Kidney (tissue), 14 donors: ENCODE results near the gene ZDHHC14. TPM values are rescaled to one million over a fixed set of nuclear protein-coding genes. Genes with fewer than 3 reads are reported as not detected.

Source experiments
- DNase-seq, 5 donors: peaks; one replicate each; pipeline ENCODE4 v3.0.0-alpha.2; 2013 to 2020
- FAIRE-seq: peaks from 2 replicates; lab custom pipeline; 2012; peaks lifted over from hg19 to GRCh38; lab: Jason Lieb, UNC
- H3K27ac ChIP-seq, 2 donors: one replicate each; pipeline ENCODE4 v1.7.0; 2013; ENCODE audit warnings: low read depth in 2 of 2, low read length in 2 of 2, inconsistent platforms in 1 of 2
- H3K27me3 ChIP-seq: one replicate; pipeline ENCODE4 v1.7.1; 2013; ENCODE audit warnings: low read length, inconsistent platforms; ENCODE audit not compliant: control insufficient read depth, insufficient read depth
- H3K36me3 ChIP-seq, 3 donors: one replicate each; pipeline versions ENCODE4 v1.7.0 to v1.7.1; 2013; ENCODE audit warnings: low read length in 3 of 3, control low read depth in 1 of 3, inconsistent platforms in 1 of 3; ENCODE audit not compliant: insufficient read depth in 3 of 3, control insufficient read depth in 2 of 3
- H3K4me1 ChIP-seq, 3 donors: one replicate each; pipeline versions ENCODE4 v1.7.0 to v1.7.1; 2013; ENCODE audit warnings: low read length in 3 of 3, inconsistent platforms in 1 of 3, low read depth in 1 of 3; ENCODE audit not compliant: control insufficient read depth in 2 of 3, insufficient read depth in 2 of 3
- H3K4me3 ChIP-seq, 3 donors: one replicate each; pipeline versions ENCODE4 v1.7.0 to v1.8.1; 2013; ENCODE audit warnings: low read length in 3 of 3, control low read depth in 1 of 3, inconsistent platforms in 1 of 3
- H3K9ac ChIP-seq, 3 donors: one replicate each; pipeline versions ENCODE4 v1.7.0 to v1.7.1; 2013; ENCODE audit warnings: low read length in 3 of 3, control low read depth in 1 of 3, inconsistent platforms in 1 of 3
- H3K9me3 ChIP-seq, 3 donors: one replicate each; pipeline versions ENCODE4 v1.7.0 to v1.7.1; 2013; ENCODE audit warnings: low read length in 3 of 3, control low read depth in 1 of 3, inconsistent platforms in 1 of 3; ENCODE audit not compliant: control insufficient read depth in 2 of 3, insufficient read depth in 1 of 3
- intact Hi-C: fragments of 100-400 bp; cut with DNase I; formaldehyde crosslinking; loops from one replicate; pipeline ENCODE4 v1.11.1; 2022
- polyA plus RNA-seq: library from polyadenylated mRNA; stranded (reverse); fragments of 350-450 nt; fragmentation: Illumina TruSeq; extraction: RNeasy Lipid Tissue Mini Kit (QIAGEN cat#74804); gene quantifications from one replicate; pipeline ENCODE4 v1.2.3, GENCODE V29; 2014; ENCODE audit warnings: low read depth, low replicate concordance; ENCODE audit not compliant: insufficient read depth
- total RNA-seq: library from RNA; stranded (reverse); fragmentation: NEBNext Ultra II Directional; extraction: Animal tissue kit (Norgen Biotek cat#: 25700); gene quantifications from one replicate; pipeline ENCODE4 v1.2.1, GENCODE V29; 2021
- TF ChIP-seq, protein P1 (sequence below): IDR thresholded peaks from 3 replicates; pipeline ENCODE4 v1.5.1; 2012; ENCODE audit warnings: mild to moderate bottlenecking, moderate library complexity, borderline replicate concordance; ENCODE audit not compliant: insufficient read depth; ENCODE audit errors: extremely low read depth
- donor health status: control.
- donor health status: control.
- donor health status: control.
- donor health status: control.
- donor health status: control.
- donor health status: DM: yes; HTN: yes; CAD: no.
- donor health status: Normal renal cell carcinoma (clear cell type).

Gene ZDHHC14
- total and polyA plus RNA-seq, 2 donors from 2014 or later, result 13.5 to 26.7 TPM

GRCh38 chr6:157539900-157540752 is 159.1 kb downstream of the ZDHHC14 start:
- TF ChIP-seq, protein P1, sequence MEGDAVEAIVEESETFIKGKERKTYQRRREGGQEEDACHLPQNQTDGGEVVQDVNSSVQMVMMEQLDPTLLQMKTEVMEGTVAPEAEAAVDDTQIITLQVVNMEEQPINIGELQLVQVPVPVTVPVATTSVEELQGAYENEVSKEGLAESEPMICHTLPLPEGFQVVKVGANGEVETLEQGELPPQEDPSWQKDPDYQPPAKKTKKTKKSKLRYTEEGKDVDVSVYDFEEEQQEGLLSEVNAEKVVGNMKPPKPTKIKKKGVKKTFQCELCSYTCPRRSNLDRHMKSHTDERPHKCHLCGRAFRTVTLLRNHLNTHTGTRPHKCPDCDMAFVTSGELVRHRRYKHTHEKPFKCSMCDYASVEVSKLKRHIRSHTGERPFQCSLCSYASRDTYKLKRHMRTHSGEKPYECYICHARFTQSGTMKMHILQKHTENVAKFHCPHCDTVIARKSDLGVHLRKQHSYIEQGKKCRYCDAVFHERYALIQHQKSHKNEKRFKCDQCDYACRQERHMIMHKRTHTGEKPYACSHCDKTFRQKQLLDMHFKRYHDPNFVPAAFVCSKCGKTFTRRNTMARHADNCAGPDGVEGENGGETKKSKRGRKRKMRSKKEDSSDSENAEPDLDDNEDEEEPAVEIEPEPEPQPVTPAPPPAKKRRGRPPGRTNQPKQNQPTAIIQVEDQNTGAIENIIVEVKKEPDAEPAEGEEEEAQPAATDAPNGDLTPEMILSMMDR, result no peak
- no peaks in the 10 kb centered on the region for H3K9me3 ChIP-seq
- peak overlapping the region in 1 of 3 donors; percentile 20 for H3K4me3 ChIP-seq
- intact Hi-C loops, result no loop called here
- FAIRE-seq, result no peak
- no peak overlapping the region for H3K9ac ChIP-seq
- peak in 1 of 5 donors; percentile 33 for DNase-seq
- no peak overlapping the region for H3K27ac ChIP-seq
- peaks cover 3 to 18% (median 16%) of the 10 kb centered on the region in 3 donors for H3K4me1 ChIP-seq
- no peaks in the 10 kb centered on the region for H3K27me3 ChIP-seq
- peaks cover 0 to 4% (median 0%) of the 10 kb centered on the region in 3 donors for H3K36me3 ChIP-seq

DNA sequence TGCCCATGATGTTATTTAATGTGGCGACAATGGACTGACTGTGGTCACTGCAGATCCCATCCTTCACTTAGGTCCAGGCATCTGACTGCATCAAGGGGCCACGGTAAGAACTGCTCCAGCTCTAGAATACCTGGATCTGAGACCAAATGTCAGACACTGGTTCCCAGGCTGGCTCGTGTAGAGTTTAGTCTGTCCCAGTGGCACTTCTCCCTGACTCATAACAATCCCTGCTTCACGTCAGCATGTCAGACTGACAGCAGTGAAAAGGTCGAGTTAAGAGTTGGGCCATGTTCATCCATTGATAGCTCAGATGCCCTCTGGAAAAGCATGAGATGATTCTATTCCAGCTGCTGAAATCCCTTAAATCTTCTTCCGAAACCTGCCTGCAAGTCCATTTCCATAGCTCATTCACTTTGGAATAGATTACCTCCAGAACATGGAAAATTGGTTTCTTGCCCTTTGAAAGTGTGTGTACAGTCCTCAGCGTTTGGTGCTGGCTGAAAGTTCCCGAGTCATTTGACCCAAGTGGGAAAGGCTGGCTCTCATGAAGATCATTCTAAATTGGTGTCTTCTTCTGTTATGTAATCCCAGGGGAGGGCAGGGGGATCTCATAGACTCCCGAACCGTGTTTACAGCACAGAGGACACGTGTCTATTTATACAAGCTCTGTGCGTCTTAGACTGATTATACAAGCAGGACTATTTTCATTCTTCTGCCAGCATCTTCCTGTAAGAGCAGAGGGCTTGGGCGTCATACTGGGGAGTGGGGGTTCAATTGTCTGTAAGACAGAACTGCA is 160.8 kb downstream of the ZDHHC14 start:
- no peak for FAIRE-seq
- Histone ChIP-seq H3K9me3 (no peaks in the 10 kb centered on the region), H3K4me3 (no peak overlapping the region), H3K9ac (no peak overlapping the region), H3K27ac (no peak overlapping the region), H3K36me3 (peaks cover 0 to 4% (median 0%) of the 10 kb centered on the region in 3 donors), H3K27me3 (no peaks in the 10 kb centered on the region), H3K4me1 (peaks cover 0 to 6% (median 3%) of the 10 kb centered on the region in 3 donors)
- TF ChIP-seq, protein P1, result no peak
- DNase-seq, result peak in 1 of 5 donors; percentile 28
- intact Hi-C loops, result no loop called here

DNA sequence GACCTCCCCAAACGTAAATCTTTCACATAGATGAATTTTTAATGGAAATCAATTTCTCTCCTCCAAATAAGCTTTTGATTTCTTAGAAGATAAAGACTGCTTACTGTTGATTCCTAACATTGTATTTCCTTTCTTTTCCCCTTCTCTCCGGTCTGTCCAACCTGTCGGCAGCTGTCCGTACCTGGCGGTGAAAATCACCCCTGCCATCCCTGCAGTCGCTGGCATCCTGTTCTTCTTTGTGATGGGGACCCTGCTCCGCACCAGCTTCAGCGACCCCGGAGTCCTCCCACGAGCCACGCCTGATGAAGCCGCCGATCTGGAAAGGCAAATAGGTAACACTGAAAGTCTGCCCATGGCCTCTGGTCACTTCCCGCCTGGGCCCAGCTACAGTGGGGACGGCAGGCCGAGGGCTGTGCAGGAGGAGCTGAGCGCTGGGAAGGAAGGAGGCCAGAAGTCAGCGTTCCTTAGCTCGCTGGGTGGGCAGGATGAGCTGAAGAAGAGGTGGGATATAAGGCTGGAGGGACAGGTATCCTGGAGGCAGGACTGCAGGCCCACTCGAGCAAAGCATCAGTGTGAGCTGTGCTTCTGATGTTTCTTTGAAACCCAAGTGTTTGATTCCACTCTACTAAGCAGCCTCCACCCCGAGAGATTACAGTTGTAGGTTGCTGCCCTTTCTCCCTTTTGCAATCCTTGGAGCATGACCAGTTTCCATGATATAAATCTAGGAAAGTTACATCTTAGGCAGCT is 161.6 kb downstream of the ZDHHC14 start:
- Histone ChIP-seq H3K36me3 (peaks cover 0 to 4% (median 0%) of the 10 kb centered on the region in 3 donors), H3K4me1 (peaks cover 0 to 6% (median 3%) of the 10 kb centered on the region in 3 donors), H3K4me3 (no peak overlapping the region), H3K27me3 (no peaks in the 10 kb centered on the region), H3K27ac (no peak overlapping the region), H3K9ac (no peak overlapping the region), H3K9me3 (no peaks in the 10 kb centered on the region)
- intact Hi-C loops, result no loop called here
- FAIRE-seq (no peak), DNase-seq (peak in 4 of 5 donors; percentile 38 to 71 (median 54))
- TF ChIP-seq, protein P1, result no peak
